Endothelial cell of umbilical vein (primary cell): ENCODE data around the gene KCNG2.

Experiments
- CTCF ChIP-seq, 2 donors: IDR thresholded peaks; 1 replicate in 1 of 2; 2 replicates in 1 of 2; pipeline ENCODE4 v1.5.1; 2011; ENCODE audit warnings: low read length in 2 of 2, mild to moderate bottlenecking in 2 of 2, moderate library complexity in 2 of 2, control low read depth in 1 of 2, inconsistent platforms in 1 of 2, low read depth in 1 of 2; ENCODE audit not compliant: insufficient read depth in 1 of 2; ENCODE audit errors: extremely low read depth in 1 of 2
- EZH2 ChIP-seq: IDR thresholded peaks from 2 replicates; pipeline ENCODE4 v1.6.1; 2012; ENCODE audit warnings: borderline replicate concordance, low read depth, mild to moderate bottlenecking, moderate library complexity, low read length, inconsistent platforms; ENCODE audit not compliant: severe bottlenecking
- MAX ChIP-seq: IDR thresholded peaks from 2 replicates; pipeline ENCODE4 v1.6.1; 2011; ENCODE audit not compliant: insufficient read depth, insufficient read length
- POLR2A ChIP-seq: IDR thresholded peaks from 2 replicates; pipeline ENCODE4 v1.6.1; 2012; ENCODE audit warnings: low read depth, mild to moderate bottlenecking, control low read depth, low read length

GRCh38 chr18:79919089-79919488 lies 121.4 kb downstream of the KCNG2 start:
- TF ChIP-seq CTCF (IDR thresholded peaks at IDR 0.05; ENCODE audit: extremely low read depth in 1 of 2, insufficient read depth in 1 of 2, low read depth in 1 of 2, low read length in 2 of 2) (no peak), POLR2A (no peak), EZH2 (no peak), MAX (no peak)
